HTERT RPE-1 (cell line): ENCODE measurements around the gene SOHLH2.

ENCODE experiments used
- in situ Hi-C: fragments of 300-500 bp; cut with MboI; formaldehyde crosslinking; loops from 4 replicates; pipeline ENCODE4 v1.14.3; 2020; ENCODE audit warnings: low sequenced_read_pairs

Gene SOHLH2

GRCh38 chr13:36192166-36192565, 22.2 kb downstream of the SOHLH2 start:
- in situ Hi-C loops: no loop called here

GRCh38 chr13:36190771-36191170, 23.6 kb downstream of the SOHLH2 start:
- in situ Hi-C loops: no loop called here

DNA sequence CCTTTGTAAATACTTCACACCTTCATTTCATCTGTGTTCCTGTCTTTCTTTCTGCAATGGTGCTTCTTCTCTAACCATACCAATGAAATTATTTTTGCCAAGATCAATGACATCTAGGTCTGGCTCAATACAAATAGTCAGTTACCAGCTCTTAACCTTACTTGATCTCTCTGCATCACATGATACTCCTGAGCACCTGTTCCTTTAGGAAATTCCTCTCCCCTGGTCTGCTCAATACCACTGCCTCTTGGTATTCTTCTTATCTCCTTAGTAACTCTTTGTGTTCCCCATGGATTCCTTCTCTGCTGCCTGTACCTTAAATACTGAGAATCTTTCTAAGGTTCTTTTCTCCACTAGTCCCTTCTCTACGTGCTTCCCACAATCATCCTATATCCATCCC, 25.9 kb downstream of the SOHLH2 start:
- in situ Hi-C loops: no loop called here

- in situ Hi-C loops: no loop called here
Measured at GRCh38 chr13:36183901-36184300, 30.5 kb downstream of the SOHLH2 start.

GRCh38 chr13:36175621-36176020, 38.7 kb downstream of the SOHLH2 start:
- in situ Hi-C loops: no loop called here

DNA sequence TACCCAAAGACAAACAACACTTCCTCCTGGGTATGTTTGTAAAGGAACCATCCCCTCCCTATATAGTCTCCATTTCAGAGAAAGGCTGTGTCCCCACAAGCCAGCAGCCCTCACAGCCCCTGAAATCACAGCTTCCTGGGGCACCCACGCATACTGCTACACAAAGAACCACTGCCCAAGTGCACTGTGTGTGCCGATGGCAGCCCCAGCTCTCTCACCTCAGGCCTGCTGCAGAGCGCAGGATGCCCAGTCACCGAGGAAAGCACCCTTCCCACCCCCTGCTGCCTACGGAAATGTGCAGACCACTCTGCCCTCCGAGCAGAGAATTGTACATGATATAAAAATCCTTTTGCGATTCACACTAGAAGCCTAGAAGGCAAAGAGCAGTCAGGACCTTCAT, 39.4 kb downstream of the SOHLH2 start:
- in situ Hi-C loops: no loop called here

DNA sequence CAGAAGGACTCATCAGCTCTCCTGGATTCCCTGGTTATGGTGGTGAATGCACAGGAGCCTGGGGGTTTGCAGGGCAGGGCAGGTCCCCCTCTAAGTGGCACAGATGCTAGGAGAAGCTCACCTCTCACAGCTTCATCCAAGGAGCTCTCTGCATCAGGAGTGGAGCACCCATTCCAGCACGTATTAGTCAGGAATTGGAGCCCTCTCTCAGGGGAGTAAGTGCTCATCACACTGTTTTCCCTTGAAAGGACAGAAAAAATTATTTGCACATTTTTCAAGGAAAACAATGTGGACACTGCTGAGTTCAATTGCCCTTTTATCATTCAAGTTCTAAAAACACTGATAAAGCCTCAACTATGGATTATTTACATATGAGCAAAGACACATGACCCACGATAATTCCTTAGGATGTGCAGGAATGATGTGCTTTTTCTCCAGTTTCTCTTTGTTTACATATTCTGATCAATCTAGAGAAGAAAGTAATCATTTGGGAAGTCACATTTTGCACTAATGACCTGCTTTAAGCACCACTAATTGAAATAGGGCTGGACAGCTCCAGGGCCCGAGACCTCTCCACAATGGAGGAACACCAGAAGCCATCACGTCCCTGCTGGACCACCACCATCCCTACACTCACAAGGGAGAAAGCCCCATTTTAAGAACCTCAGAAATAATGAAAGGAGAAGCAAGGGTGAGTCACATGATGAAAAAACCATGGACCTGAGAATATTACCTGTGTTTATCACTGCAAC, 40.6 kb downstream of the SOHLH2 start:
- in situ Hi-C loops: no loop called here

- in situ Hi-C loops: no loop called here
Measured at GRCh38 chr13:36166046-36166445, 48.3 kb downstream of the SOHLH2 start.

GRCh38 chr13:36163809-36164308, 50.5 kb downstream of the SOHLH2 start:
- in situ Hi-C loops: no loop called here

DNA sequence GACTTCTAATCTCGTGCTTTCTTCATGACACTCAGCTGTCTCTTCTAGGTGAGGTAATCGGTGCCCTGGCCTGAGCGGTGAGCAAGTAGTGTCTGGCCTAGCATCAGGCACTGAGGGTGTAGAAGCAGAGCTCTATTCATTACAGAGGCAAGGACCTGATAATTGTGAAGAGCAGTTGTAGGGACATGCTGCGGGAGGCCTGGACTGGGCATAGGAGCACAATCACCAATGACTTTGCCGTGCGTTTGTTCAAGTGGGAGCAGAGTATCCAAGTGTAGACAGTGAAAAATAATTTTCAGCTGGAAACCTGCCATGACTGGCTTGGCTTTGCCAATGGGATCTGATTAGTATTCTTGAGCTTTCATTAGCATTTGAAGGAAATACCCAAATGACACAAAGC, 51.1 kb downstream of the SOHLH2 start:
- in situ Hi-C loops: no loop called here

DNA sequence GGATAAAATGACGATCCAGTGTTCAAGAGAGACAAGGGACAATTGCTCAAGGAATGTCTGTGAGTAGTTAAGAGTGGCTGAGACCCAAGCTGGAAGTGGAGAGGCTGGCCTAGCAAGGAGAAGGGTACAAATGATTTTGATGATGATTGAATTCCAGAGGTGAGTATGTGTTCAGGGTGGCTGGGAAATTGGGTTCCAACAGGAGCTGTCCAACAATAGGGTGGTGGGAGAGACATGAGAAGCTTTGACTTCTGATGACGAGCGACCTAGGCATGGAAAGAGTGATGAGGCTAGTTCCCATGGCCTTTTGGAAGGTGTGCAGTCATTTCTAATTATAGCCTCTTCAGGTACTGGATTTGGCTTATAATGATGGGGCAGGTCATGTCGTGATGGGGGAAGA, 54.1 kb downstream of the SOHLH2 start:
- in situ Hi-C loops: no loop called here

DNA sequence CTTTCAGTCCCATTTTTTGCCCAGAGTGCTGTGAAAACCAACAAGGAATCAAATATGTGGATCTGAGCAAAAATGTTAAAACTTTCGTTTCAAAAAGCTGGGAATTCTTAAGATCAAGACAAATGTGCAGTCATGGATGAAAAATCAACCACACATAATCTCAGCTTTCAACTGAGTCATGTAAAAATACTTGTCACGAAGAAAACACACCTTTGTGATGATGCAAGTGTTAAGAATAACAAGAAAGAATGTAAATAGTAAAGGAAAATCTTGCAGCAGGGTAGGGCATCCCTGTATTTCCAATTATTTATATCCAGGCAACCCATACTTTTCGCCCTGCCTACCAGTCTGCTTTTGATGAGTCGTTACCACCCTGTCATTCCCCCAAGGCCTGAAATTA, 55.7 kb downstream of the SOHLH2 start:
- in situ Hi-C loops: no loop called here

DNA sequence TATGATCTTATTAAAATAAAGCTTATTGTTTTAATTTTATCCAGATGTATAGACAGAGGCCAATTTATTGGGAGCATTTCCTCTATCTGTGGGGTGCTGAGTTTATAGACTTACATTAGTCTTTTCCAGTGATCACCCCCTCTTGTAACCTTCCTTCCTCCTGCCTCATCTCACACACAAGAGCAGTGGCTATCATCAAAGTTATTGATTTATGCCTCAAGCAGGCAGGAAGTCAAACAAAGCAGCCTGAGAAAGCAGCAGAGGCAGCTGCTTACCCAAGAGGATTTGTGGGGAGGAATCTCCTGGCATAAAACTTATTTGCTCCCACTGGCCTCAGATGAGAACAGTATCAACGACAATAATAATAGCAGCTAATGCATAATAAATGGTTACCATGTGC, 56.9 kb downstream of the SOHLH2 start:
- in situ Hi-C loops: no loop called here

- in situ Hi-C loops: no loop called here
Measured at GRCh38 chr13:36154567-36155291, 59.6 kb downstream of the SOHLH2 start.

GRCh38 chr13:36151591-36151990, 62.8 kb downstream of the SOHLH2 start:
- in situ Hi-C loops: no loop called here

DNA sequence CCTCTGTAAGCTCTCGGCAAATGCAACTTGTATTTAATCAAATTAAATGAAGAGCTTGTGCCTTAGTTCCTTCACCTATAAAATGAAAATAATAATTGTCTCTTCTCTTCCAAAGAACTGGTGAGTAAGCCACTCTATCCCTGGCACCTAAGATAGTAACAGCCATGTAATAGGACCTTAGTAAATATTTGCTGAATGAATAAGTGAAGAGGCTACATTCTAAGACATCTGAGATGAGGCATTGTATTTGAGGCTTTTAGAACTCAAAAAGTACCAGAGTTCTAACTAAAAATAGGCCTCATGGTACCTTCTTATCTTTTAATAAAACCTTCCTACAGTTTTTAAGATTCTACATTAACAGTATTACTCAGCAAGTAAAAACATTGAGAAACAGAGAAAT, 65.9 kb downstream of the SOHLH2 start:
- in situ Hi-C loops: no loop called here

DNA sequence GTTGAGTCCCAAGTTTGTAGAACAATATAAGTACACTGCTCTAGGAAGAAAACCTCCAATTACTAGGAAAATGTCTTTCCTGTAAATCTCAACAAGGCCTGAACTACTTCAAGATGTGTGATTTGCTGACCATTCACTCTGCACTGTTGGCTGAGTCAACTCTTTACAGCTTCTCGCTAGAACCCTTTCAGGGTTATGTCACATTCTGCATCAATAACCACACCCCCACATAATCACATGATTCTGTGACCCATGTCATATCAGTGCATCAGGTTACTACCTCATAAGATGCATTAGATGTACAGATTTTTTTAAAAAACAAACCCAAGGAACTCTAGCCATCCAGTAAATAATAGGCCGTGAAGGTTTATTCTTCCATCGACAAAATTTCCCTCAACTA, 67.0 kb downstream of the SOHLH2 start:
- in situ Hi-C loops: no loop called here

- in situ Hi-C loops: no loop called here
Measured at GRCh38 chr13:36146511-36147269, 67.7 kb downstream of the SOHLH2 start.

GRCh38 chr13:36143738-36144137, 70.6 kb downstream of the SOHLH2 start:
- in situ Hi-C loops: no loop called here

- in situ Hi-C loops: no loop called here
Measured at GRCh38 chr13:36142735-36143134, 71.6 kb downstream of the SOHLH2 start.

GRCh38 chr13:36135876-36136275, 78.5 kb downstream of the SOHLH2 start:
- in situ Hi-C loops: no loop called here

- in situ Hi-C loops: no loop called here
Measured at GRCh38 chr13:36134632-36135031, 79.7 kb downstream of the SOHLH2 start.
